ENCODE data around the gene ZNF579. TPM values are rescaled to one million over a fixed set of nuclear protein-coding genes. Genes with fewer than 3 reads are reported as not detected.
"Not testable (repeated sequence)": the region's sequence is repeated elsewhere in the genome, so short reads cannot be mapped to it uniquely, and the experiment has no call there.

ZNF579 gene
- total and polyA plus RNA-seq, 9 of the 15 experiments (the other 6 are each of a cell fraction or from before 2014, with no cell fraction given): 0.06 to 15.9 (median 1.6) TPM

GRCh38 chr19:55584871-55585270 is 4.2 kb upstream of the ZNF579 start:
- POLR2A ChIA-PET: interaction anchor here (0.7 kb wide), 1 partner anchor 27 kb away, joined by 3 read pairs; no protein-coding TSS in a partner anchor
- Histone ChIP-seq H3K79me2 (ENCODE audit: control insufficient read depth, insufficient read depth, low read length) (peaks cover 8% of the 10 kb centered on the region), H3K4me2 (ENCODE audit: insufficient read depth, low read length) (no peak overlapping the region), H3K36me3 (ENCODE audit: control insufficient read depth, insufficient read depth, low read length) (no peaks in the 10 kb centered on the region), H4K20me1 (replicated peaks; ENCODE audit: control insufficient read depth, insufficient read depth, low read length) (0 out of 2 replicates have a peak, but pooled peaks cover 6% of the 10 kb centered on the region), H3K27me3 (ENCODE audit: control insufficient read depth in 2 of 2, insufficient read depth in 2 of 2, low read length in 2 of 2) (peaks cover 8 to 12% of the 10 kb centered on the region in 2 experiments; a peak in 4 of 5 replicates), H3K9ac (ENCODE audit: insufficient read depth in 1 of 2, low read depth in 2 of 2, low read length in 2 of 2) (no peak overlapping the region), H3K4me3 (no peak overlapping the region), H3K27ac (ENCODE audit: extremely low read depth, low read depth, low read length) (no peak overlapping the region), H2AFZ (ENCODE audit: low read depth, low read length) (no peak overlapping the region), H3K9me1 (ENCODE audit: control insufficient read depth, insufficient read depth, low read length) (no peaks in the 10 kb centered on the region), H3K9me3 (replicated peaks; ENCODE audit: control insufficient read depth, insufficient read depth, low read depth, low read length) (no peaks in the 10 kb centered on the region), H3K4me1 (replicated peaks in 1 of 2; ENCODE audit: control insufficient read depth in 2 of 2, insufficient read depth in 2 of 2, low read length in 2 of 2) (peaks cover 13 to 33% of the 10 kb centered on the region in 2 experiments; a peak in 3 of 5 replicates)
- no TSS peak for BruUV-seq (replicated peaks)
- 20% methylated on average over 11 of the region's 11 CpGs for WGBS (ENCODE audit: insufficient coverage, low coverage, missing lambda C conversion rate)
- DNase-seq (ENCODE audit: extremely low read depth in 1 of 4, low spot score in 3 of 4): no peak
- ATAC-seq: no peak
- intact Hi-C loops (cut with micrococcal nuclease) (no loop called here), in situ Hi-C loops (cut with MboI) (no loop called here)
- no peak for FAIRE-seq
- CTCF ChIA-PET (ENCODE audit: low intra/inter-chr PET ratio): no interaction called here
- TF ChIP-seq ZNF146 (CRISPR knock-in tag; IDR thresholded peaks at IDR 0.05; ENCODE audit: unreplicated experiment) (peak; percentile 68), MCM7 (IDR thresholded peaks at IDR 0.05) (no peak), BCOR (IDR thresholded peaks at IDR 0.05) (peak; percentile 61; the same call in 1 of the 2 replicates), HMG20A (CRISPR knock-in tag; conservative IDR thresholded peaks at IDR 0.05) (no peak)

- DNase-seq (ENCODE audit: extremely low read depth in 1 of 4, low spot score in 3 of 4); intact Hi-C loops (cut with micrococcal nuclease); H3K36me3 ChIP-seq (ENCODE audit: control insufficient read depth, insufficient read depth, low read length); H3K4me2 ChIP-seq (ENCODE audit: insufficient read depth, low read length); H2AFZ ChIP-seq (ENCODE audit: low read depth, low read length); H4K20me1 ChIP-seq (replicated peaks; ENCODE audit: control insufficient read depth, insufficient read depth, low read length); H3K27ac ChIP-seq (ENCODE audit: extremely low read depth, low read depth, low read length); H3K4me3 ChIP-seq; H3K9me3 ChIP-seq (replicated peaks; ENCODE audit: control insufficient read depth, insufficient read depth, low read depth, low read length); H3K9me1 ChIP-seq (ENCODE audit: control insufficient read depth, insufficient read depth, low read length); H3K9ac ChIP-seq (ENCODE audit: insufficient read depth in 1 of 2, low read depth in 2 of 2, low read length in 2 of 2); ATAC-seq; in situ Hi-C loops (cut with MboI); POLR2A ChIA-PET; FAIRE-seq; BruUV-seq (replicated peaks); CTCF ChIA-PET (ENCODE audit: low intra/inter-chr PET ratio); TF ChIP-seq CEBPG (CRISPR knock-in tag; IDR thresholded peaks at IDR 0.05): not testable (repeated sequence)
- H3K4me1 ChIP-seq (replicated peaks in 1 of 2; ENCODE audit: control insufficient read depth in 2 of 2, insufficient read depth in 2 of 2, low read length in 2 of 2): peaks cover 13 to 41% of the 10 kb centered on the region in 2 experiments; a peak in 3 of 5 replicates
- peaks cover 12% of the 10 kb centered on the region for H3K79me2 ChIP-seq (ENCODE audit: control insufficient read depth, insufficient read depth, low read length)
- WGBS (ENCODE audit: insufficient coverage, low coverage, missing lambda C conversion rate): 35% methylated on average over 8 of the region's 8 CpGs
- TF ChIP-seq CEBPB (tag; IDR thresholded peaks at IDR 0.05) (peak; percentile 63), CEBPG (tag; conservative IDR thresholded peaks at IDR 0.05 in 1 of 2, IDR thresholded peaks at IDR 0.05 in 1 of 2) (peak in 1 of 2 experiments; percentile 53; a peak in 3 of 4 replicates)
- peaks cover 8 to 12% of the 10 kb centered on the region in 2 experiments; a peak in 4 of 5 replicates for H3K27me3 ChIP-seq (ENCODE audit: control insufficient read depth in 2 of 2, insufficient read depth in 2 of 2, low read length in 2 of 2)
Observed at GRCh38 chr19:55583897-55584296, 3.2 kb upstream of the ZNF579 start.

Data from K562 (cell line).